Stromal cell of bone marrow (primary cell): ENCODE data around the gene TENT4A.

Experiments used
- DNase-seq: peaks from one replicate; pipeline ENCODE4 v3.0.0-alpha.2; 2012; ENCODE audit warnings: low read depth

Gene TENT4A

GRCh38 chr5:6718161-6718681 lies 5.0 kb downstream of the TENT4A start:
- no peak for DNase-seq

DNA sequence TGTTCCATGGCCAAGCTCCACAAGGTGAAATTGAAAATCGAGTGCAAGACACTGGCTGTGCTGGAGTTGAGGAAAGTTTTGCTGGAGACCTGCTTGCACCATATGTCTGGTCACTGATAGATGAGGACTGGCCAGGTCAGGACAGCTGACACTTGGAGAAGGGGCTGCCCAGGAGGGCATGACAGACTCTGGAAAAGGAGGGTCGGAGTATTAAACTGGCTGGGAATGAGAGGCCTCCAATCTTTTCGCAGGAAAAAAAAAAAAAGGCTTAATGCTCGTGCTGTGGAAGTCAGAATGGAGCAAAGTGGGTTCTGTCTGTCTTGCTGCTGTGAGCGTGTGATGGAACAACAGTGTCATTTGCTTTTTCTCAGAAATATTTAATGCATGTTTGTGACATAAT lies 5.5 kb downstream of the TENT4A start:
- DNase-seq: no peak

DNA sequence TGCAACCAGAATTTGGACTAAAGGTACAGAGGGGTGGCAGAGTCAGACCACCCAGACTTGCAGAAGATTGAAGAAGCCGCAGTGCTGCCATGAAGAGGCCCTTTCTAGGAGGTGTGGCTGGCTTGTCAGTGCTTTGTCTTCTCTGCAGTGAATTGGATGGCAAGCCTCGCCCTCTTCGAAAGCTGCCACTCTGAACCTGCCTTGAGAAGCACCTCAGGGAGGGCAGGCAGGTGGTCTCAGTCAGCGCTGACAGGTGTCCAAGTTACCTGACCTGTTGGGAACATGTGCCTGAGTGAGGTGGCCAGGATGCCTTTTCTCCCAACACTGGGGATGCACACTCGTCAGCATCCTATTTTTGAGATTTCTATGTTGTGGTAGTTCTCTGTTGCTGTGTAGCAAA lies 6.2 kb downstream of the TENT4A start:
- DNase-seq: no peak

DNA sequence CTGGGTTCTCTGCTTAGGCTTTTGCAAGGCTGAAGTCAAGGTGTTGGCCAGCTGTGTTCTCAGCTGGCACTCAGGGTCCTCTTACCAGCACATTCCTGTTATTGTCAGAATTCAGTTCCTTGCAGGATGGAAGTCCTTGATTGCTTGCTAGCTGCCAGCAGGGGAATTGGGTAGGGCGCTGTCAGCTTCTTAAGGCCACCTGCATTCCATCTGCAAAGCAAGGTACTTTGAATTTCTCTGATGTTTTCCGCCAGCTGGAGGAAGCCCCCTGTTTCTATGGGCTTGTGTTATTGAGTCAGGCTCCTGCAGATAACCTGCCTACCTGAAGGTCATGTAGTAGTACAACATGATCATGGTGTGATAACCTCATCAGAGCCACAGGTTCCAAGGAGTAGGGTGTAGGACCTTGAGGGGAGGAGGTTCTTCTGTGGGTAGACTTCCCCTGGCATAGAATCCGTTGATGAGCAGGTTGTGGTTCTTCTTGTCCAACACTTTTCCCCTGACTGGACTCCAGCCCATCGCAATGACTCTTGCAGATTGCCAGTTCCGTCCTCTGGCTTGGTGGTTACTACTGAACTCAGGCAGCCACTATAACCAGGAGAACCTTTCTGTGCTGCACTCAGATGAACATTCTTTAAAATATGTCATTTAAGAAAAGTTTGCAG lies 6.8 kb downstream of the TENT4A start:
- no peak for DNase-seq

DNA sequence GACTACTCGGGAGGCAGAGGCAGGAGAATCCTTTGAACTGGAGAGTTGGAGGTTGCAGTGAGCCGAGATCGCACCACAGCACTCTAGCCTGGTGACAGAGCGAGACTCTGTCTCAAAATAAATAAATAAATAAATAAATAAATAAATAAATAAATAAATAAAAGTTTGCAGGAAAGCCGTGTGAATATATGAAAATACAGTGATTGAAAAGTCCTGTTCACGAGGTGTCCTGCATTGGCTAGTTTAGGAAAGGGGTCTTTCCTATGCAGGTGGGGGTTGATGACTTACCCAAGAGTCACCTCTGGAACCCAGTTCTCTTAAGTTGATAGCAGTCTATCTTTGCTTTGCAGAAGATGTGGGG lies 7.3 kb downstream of the TENT4A start:
- DNase-seq: no peak

DNA sequence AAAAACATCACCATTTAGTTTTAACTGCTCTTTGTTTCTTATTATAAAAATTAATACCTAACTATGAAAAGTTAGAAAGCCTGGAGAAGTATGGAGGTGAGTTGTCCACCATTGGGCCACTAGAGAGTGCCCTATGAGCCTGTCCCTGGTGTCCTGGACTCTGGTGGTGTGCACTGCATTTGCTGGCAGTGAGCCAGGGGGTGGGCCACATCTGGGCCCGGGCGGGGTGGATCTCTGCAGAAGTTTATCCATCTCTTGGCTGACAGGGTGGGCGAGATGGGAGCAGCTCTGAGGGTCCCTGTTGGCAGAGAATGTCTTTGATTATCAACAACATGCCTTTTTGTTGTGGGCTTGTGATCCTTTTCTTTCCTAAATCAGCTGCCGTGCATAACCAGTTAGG lies 8.2 kb downstream of the TENT4A start:
- DNase-seq: no peak

DNA sequence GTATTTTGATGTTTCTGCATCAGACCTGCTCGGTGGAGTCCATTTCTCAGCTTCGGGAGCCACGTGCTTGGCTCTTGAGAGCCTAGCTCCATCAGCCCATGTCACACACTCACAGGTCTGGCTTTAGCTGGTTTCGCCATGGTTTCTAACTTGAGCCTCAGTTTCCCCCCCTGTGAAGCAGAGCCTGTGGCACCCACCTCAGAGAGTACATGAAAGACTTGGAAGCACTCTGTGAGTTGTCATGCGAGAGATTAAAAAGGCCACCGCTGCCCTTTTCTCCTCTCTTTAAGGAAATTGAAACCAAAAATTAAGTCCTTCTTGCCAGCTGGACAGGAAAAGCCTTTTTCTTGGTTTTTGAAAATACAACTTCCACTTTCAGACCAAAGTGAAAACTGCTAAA lies 8.8 kb downstream of the TENT4A start:
- no peak for DNase-seq

DNA sequence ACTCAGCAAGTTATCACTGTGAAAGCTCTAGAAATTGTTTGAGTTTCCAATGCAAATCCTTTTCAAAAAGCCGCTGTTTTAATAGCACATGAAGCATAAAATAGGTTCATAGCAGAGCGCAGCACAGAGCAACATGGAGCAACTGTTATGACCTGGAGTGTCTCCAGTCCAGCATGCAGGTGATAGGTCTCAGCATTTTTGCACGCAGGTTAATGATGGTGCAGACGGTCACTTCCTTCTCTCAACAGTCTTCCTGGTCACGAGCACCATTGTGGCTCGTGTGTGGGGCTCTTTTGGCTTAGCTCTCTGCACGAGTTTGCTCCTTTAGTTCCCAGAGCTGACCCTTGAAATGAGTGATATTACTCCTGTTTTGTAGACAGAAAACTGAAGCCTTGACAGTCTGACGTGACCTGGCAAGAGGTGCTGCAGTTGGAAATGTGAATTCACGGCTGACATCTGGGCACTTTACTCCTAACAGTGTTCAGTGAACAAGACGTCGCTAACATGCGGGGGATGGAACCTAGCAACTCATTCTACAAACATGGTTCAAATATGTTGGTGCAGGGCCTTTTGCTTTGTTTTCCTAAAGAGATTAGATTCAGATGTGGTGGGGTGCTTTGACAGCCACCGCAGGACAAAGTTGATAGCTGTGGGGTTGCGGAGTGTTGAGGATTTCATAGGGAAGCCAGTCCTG lies 10.0 kb downstream of the TENT4A start:
- no peak for DNase-seq

GRCh38 chr5:6723816-6724300 lies 10.6 kb downstream of the TENT4A start:
- DNase-seq: no peak

DNA sequence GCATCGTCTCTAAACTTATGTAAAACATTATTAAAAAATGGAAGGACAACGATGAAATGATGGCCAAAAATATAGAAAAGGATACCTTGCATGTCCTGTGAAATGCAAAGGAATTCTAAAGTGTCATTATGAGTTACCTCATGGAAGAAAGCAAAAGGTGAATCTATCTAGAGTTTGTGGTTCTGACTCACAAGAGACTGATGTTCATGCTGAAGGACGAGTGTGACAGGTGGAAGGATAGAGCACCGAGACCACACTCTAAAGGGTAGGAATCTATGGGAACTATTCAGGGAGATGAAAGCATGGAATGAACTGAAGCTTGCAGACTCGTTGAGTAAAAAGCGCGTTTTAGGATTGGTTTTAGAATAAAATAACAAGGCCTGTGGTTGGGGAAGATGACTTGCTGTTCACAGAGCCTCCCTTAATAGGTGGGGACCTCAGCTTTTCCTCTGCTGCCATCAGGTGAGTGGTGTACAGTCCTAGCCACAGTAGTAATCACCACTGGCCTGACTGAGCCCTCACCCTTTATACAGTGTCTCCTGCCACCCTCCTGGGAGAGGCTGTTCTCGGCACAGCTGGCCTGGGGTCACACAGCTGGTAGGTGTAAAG lies 11.2 kb downstream of the TENT4A start:
- DNase-seq: no peak

- no peak for DNase-seq
These were observed 12.2 kb downstream of the TENT4A start for GRCh38 chr5:6725421-6725820.

DNA sequence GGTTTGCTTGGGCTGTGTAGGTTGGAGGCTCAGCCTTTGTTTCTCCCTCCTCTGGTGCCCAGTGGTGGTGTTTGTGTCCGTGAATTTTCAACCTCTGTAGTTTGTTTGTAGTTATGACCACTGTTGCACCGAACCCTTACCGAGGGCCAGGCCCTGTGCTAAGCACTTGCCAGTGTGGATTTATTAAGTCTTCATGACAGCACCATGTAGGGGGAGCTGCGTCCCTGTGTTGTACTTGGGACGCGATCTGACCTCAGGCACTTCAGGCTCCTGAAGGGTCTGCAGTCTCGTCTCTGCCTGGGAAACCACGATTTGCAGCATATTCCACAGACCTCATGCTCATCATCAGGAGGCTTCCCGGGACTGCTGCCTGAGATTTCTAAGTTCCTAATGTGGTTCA lies 12.8 kb downstream of the TENT4A start:
- no peak for DNase-seq

DNA sequence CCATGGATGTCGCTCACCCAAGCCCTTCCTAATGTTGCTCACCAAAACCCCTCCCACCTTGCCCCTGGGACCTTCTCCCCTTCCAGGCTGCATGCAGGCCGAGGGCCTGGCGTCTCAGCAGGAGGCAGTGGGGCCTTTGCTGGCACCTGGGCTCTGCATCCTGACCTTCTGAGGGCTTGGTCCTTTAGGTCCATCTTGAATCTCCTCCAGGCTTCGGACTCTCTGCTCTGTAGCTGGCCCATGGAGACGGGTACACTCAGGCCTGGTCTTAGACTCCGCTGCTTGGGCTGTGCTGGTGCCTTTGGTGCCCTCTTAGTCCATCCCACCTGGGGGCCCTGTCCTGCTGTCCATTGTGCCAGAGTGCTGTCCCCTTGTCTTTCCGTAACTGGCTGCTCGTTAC lies 14.0 kb downstream of the TENT4A start:
- no peak for DNase-seq

DNA sequence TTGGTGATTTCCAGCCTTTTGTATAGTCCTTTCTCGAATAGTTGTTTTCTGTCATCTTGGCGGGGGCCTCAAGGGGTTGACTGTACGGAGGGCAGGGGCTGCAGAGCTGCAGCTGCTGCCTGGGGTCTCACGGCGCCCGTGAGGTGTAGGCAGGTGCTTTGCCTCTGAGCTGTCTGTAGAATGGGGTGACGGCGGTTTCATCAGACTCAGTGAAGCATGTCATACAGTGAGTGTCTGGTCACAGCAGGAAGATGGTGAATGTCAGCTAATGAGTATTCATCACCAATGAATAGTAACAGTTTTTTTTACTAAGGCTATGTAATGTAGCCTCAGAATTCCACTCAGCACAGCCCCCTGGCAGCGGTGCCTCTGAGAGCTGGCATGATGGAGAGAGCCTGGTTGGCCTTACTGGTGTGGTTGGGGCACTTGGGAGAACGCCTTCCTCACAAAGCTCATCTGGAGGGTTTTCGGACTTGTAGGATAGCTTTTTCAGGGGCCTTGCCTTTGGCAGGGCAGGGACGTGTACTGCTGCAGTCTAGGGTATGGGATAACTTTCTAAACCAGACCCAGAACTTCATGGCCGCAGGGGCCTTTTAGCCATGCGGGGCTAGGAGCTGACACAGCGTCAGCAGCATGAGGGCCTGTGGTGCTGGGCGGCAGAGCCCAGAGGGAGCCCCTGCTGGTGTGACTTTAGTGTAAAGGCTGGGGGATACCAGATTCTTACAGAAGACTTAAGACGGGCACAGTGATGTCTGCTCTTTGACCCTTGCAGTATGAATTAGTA lies 15.0 kb downstream of the TENT4A start:
- no peak for DNase-seq

DNA sequence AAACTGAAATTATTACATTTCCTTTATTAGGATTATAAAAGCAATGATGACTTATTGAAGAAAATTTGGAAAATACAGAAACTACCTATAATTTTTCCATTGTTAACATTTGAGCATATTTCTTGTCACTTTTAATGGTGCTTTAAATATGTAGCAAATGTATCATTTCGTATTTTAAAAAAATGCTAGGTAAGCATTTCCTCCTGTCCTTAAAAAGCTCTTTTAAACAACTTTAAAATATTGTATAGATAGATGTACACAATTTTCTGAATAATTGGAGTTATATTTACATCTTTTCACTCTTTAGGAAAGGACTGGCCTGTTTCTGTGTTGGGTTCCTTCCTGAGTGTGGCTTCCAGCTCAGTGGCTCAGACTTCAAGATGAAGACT lies 15.6 kb downstream of the TENT4A start:
- no peak for DNase-seq

DNA sequence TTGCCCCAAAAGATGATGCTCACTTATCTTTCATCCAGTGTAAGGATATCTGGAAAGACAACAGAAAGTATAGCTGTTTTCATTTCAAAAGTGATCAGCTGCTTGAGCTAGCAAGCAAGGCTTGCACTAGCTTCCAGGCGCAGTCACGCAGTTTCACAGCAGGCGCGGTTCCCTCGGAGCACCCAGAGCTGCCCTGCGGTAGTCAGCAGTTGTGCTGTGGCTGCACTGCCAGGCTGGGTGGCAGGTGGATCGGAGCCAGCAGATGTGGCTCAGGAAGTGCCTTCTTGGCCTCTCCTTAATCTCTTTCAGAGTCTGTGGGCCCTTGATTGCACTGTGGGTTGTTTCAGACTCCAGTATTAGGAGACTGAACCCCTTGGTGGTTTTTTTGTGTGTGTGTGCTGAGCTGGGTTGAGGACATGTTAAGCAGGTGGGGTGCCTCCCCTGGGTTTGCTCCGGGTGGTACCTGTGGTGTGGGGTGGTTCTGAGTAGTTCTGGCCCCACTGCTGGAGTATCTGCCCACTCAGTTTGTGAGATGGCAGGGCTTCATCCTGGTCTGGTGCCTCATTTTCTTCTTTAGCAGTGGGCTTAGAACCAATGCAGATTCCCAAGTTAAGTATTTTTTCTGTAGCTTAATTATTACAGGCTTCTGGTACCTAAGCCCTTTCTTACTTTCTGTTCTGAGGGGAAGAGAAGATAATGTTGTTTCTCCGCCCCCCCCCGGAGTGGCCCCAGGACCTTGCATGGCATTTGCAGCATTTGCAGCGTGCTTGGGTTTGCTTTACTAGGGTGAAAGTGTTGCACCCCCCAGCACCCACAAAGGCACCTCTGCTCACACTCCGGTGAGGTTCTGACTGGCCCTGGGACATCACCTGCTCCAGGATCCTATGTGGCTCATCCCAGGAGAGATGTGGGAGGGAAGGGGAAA lies 16.4 kb downstream of the TENT4A start:
- no peak for DNase-seq

- DNase-seq: no peak
These were observed 17.2 kb downstream of the TENT4A start for GRCh38 chr5:6730407-6730806.

DNA sequence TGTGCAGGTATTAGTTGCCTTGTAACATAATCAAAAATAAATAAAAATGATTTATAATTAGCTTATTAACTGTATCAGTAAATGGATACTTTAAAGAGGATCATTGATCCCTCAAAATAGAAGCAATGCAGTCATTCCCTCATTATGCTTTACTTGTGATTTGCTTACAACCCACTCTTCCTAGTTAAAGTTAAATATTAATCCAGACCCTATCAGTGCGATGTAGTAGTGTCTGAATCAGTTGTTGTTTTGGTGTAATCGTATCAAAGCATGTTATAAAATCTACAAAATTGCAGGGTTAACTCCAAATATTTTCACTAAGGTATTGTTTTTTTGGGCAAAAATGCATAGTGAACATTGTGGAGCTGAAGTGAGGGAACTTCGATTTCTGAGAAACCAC lies 17.6 kb downstream of the TENT4A start:
- no peak for DNase-seq

GRCh38 chr5:6731465-6732237 lies 18.4 kb downstream of the TENT4A start:
- no peak for DNase-seq

DNA sequence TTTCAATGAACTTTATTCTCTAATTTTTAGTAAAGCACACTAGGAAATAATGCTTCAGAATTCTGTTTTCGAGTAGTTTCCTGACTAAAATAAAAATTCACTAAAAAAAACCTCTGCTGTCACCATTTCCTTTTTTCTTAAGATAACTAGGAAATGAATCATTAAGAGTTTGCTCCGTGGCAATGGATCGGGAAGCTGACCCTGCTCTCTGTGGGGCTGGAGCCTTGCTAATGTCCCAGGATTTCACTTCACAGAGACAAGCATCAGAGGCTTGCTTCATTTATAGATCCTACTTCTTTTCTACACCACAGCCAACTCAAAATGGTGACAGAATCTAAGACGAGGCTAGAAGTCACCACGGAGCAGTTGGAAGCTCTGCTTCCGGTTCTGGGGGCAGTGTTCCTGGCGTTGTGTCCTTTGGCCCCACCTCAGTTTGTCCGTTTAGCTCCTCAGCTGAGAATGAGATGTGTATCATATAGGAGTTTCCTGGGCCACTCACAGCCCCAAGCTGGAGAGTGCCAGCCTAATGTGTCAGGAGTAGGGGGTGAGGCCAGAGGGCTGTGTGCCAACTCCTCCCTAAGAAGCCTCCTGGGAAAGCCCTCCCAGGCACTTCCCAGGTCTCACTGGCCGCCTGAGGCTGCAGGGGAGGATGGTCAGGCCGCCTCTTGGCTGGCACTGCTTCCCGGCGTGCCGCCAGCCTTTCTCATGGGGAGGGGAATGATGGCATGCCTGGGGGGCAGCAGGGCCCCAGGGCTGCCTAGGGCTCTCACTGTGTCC lies 19.6 kb downstream of the TENT4A start:
- DNase-seq: no peak
